ENCODE measurements around the gene TARS3. TPM values are rescaled to one million over a fixed set of nuclear protein-coding genes. Genes with fewer than 3 reads are reported as not detected.

Gene TARS3
- total RNA-seq, 1 donor from 2014 or later = 10.4 TPM

- Histone ChIP-seq H3K27me3 (ENCODE audit: control insufficient read depth, insufficient read depth, low read length) (no peaks in the 10 kb centered on the region), H3K36me3 (ENCODE audit: control insufficient read depth, insufficient read depth, low read length) (no peaks in the 10 kb centered on the region), H3K4me3 (ENCODE audit: low read depth, low read length) (no peak overlapping the region)
- TF ChIP-seq CTCF (IDR thresholded peaks at IDR 0.05; ENCODE audit: insufficient read depth, low read length, poor library complexity, severe bottlenecking) = no peak
- no peak for DNase-seq (ENCODE audit: low read depth)
Observed at GRCh38 chr15:101689901-101690300, 34.4 kb downstream of the TARS3 start.

GRCh38 chr15:101686718-101687117 is 37.6 kb downstream of the TARS3 start:
- DNase-seq (ENCODE audit: low read depth) = no peak
- no peak for TF ChIP-seq CTCF (IDR thresholded peaks at IDR 0.05; ENCODE audit: insufficient read depth, low read length, poor library complexity, severe bottlenecking)
- Histone ChIP-seq H3K27me3 (ENCODE audit: control insufficient read depth, insufficient read depth, low read length) (no peaks in the 10 kb centered on the region), H3K4me3 (ENCODE audit: low read depth, low read length) (no peak overlapping the region), H3K36me3 (ENCODE audit: control insufficient read depth, insufficient read depth, low read length) (no peaks in the 10 kb centered on the region)

- no peaks in the 10 kb centered on the region for H3K36me3 ChIP-seq (ENCODE audit: control insufficient read depth, insufficient read depth, low read length)
- H3K27me3 ChIP-seq (ENCODE audit: control insufficient read depth, insufficient read depth, low read length) = no peaks in the 10 kb centered on the region
- TF ChIP-seq CTCF (IDR thresholded peaks at IDR 0.05; ENCODE audit: insufficient read depth, low read length, poor library complexity, severe bottlenecking) = no peak
- no peak for DNase-seq (ENCODE audit: low read depth)
- no peak overlapping the region for H3K4me3 ChIP-seq (ENCODE audit: low read depth, low read length)
Observed at GRCh38 chr15:101684877-101685276, 39.4 kb downstream of the TARS3 start.

- no peaks in the 10 kb centered on the region for H3K27me3 ChIP-seq (ENCODE audit: control insufficient read depth, insufficient read depth, low read length)
- no peak overlapping the region for H3K4me3 ChIP-seq (ENCODE audit: low read depth, low read length)
- H3K36me3 ChIP-seq (ENCODE audit: control insufficient read depth, insufficient read depth, low read length) = no peaks in the 10 kb centered on the region
- TF ChIP-seq CTCF (IDR thresholded peaks at IDR 0.05; ENCODE audit: insufficient read depth, low read length, poor library complexity, severe bottlenecking) = no peak
- peak; percentile 54 for DNase-seq (ENCODE audit: low read depth)
Observed at GRCh38 chr15:101684384-101684783, 39.9 kb downstream of the TARS3 start.

GRCh38 chr15:101679806-101680205 is 44.5 kb downstream of the TARS3 start:
- Histone ChIP-seq H3K27me3 (ENCODE audit: control insufficient read depth, insufficient read depth, low read length) (no peaks in the 10 kb centered on the region), H3K4me3 (ENCODE audit: low read depth, low read length) (no peak overlapping the region), H3K36me3 (ENCODE audit: control insufficient read depth, insufficient read depth, low read length) (no peaks in the 10 kb centered on the region)
- TF ChIP-seq CTCF (IDR thresholded peaks at IDR 0.05; ENCODE audit: insufficient read depth, low read length, poor library complexity, severe bottlenecking) = no peak
- DNase-seq (ENCODE audit: low read depth) = no peak

- Histone ChIP-seq H3K27me3 (ENCODE audit: control insufficient read depth, insufficient read depth, low read length) (no peaks in the 10 kb centered on the region), H3K4me3 (ENCODE audit: low read depth, low read length) (no peak overlapping the region), H3K36me3 (ENCODE audit: control insufficient read depth, insufficient read depth, low read length) (no peaks in the 10 kb centered on the region)
- DNase-seq (ENCODE audit: low read depth) = no peak
- TF ChIP-seq CTCF (IDR thresholded peaks at IDR 0.05; ENCODE audit: insufficient read depth, low read length, poor library complexity, severe bottlenecking) = no peak
Observed at GRCh38 chr15:101676921-101677329, 47.3 kb downstream of the TARS3 start.
